Spleen (tissue), 7 donors: Measurements from ENCODE around the gene TLK2.

ENCODE experiments used
- POLR2A ChIP-seq, 3 donors: fragments of 450-650 bp; IDR thresholded peaks; one replicate each; pipeline ENCODE4 v1.5.1; 2017; ENCODE audit warnings: antibody characterized with exemption in 3 of 3, mild to moderate bottlenecking in 1 of 3
- POLR2AphosphoS5 ChIP-seq, 3 donors: sonication (generic); formaldehyde crosslinking; IDR thresholded peaks; one replicate each; pipeline ENCODE4 v1.5.1; 2017; ENCODE audit warnings: antibody characterized with exemption in 3 of 3
- TF ChIP-seq, protein P1 (sequence below), 11 experiments: fragments of 200-600 bp in 7 of 11; fragments of 450-650 bp in 4 of 11; sonication (generic) in 4 of 11; IDR thresholded peaks in 8 of 11; conservative IDR thresholded peaks in 3 of 11; 1 replicate in 7 of 11; 2 replicates in 4 of 11; pipeline versions ENCODE4 v1.4.0 to v1.8.0; 2016 to 2021; ENCODE audit warnings: antibody characterized with exemption in 11 of 11, inconsistent platforms in 4 of 11, mild to moderate bottlenecking in 1 of 11
- donor health status: DM: no; HTN: no; CAD: no; lungs with moderate emphysema.
- donor health status: DM: no; HTN: no; CAD: no.
- donor health status: DM: no; HTN: no; CAD: no.

GRCh38 chr17:62661337-62661736 is 182.7 kb downstream of the TLK2 start:
- TF ChIP-seq, protein P1, sequence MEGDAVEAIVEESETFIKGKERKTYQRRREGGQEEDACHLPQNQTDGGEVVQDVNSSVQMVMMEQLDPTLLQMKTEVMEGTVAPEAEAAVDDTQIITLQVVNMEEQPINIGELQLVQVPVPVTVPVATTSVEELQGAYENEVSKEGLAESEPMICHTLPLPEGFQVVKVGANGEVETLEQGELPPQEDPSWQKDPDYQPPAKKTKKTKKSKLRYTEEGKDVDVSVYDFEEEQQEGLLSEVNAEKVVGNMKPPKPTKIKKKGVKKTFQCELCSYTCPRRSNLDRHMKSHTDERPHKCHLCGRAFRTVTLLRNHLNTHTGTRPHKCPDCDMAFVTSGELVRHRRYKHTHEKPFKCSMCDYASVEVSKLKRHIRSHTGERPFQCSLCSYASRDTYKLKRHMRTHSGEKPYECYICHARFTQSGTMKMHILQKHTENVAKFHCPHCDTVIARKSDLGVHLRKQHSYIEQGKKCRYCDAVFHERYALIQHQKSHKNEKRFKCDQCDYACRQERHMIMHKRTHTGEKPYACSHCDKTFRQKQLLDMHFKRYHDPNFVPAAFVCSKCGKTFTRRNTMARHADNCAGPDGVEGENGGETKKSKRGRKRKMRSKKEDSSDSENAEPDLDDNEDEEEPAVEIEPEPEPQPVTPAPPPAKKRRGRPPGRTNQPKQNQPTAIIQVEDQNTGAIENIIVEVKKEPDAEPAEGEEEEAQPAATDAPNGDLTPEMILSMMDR (IDR thresholded peaks at IDR 0.05 in 8 of 11, conservative IDR thresholded peaks at IDR 0.05 in 3 of 11), result no peak
- no peak for TF ChIP-seq POLR2A (IDR thresholded peaks at IDR 0.05)
- TF ChIP-seq POLR2AphosphoS5 (IDR thresholded peaks at IDR 0.05), result no peak
